GM12873 (cell line): ENCODE measurements around the gene FAM3D.

Source experiments
- TF ChIP-seq, protein P1 (sequence below): IDR thresholded peaks from 2 replicates; pipeline ENCODE4 v1.5.1; 2012; ENCODE audit warnings: low read depth, mild to moderate bottlenecking, moderate library complexity, low read length, control low read depth; ENCODE audit not compliant: insufficient read depth; ENCODE audit errors: missing control alignments

Gene FAM3D

DNA sequence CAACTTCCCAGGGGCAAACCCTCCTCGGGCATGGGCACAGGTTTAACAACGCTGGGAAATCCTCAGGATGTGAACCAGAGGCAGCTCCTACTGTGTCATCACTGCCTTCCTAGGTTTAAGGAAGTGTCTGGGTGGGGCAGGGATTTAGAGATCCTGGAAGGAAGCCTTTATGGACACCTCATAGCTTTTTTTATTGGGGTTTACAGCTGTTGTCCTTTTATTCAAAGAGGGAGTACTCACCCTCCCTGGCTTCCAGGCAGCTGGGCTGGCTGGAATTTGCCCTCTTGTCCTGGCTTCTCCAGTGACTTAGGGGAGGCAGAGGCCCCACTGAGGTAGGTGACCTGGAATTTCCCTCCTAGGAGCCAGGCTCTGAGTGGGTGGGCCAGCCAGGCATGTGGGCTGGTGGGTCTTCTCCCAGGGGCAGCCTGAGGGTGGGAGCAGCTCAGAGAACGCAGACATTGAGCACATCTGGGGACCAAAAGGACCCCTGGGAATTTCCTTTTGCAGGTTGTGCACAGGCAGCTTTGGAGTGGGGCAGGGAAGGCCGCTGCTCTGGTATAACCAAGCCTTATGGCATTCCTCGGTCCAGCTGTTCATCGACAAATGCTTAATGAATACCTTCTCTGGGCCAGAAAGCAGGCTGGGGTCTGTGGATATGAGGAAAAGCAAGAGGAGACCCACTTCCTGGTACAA is 13.5 kb upstream of the FAM3D start:
- TF ChIP-seq, protein P1, sequence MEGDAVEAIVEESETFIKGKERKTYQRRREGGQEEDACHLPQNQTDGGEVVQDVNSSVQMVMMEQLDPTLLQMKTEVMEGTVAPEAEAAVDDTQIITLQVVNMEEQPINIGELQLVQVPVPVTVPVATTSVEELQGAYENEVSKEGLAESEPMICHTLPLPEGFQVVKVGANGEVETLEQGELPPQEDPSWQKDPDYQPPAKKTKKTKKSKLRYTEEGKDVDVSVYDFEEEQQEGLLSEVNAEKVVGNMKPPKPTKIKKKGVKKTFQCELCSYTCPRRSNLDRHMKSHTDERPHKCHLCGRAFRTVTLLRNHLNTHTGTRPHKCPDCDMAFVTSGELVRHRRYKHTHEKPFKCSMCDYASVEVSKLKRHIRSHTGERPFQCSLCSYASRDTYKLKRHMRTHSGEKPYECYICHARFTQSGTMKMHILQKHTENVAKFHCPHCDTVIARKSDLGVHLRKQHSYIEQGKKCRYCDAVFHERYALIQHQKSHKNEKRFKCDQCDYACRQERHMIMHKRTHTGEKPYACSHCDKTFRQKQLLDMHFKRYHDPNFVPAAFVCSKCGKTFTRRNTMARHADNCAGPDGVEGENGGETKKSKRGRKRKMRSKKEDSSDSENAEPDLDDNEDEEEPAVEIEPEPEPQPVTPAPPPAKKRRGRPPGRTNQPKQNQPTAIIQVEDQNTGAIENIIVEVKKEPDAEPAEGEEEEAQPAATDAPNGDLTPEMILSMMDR: no peak

DNA sequence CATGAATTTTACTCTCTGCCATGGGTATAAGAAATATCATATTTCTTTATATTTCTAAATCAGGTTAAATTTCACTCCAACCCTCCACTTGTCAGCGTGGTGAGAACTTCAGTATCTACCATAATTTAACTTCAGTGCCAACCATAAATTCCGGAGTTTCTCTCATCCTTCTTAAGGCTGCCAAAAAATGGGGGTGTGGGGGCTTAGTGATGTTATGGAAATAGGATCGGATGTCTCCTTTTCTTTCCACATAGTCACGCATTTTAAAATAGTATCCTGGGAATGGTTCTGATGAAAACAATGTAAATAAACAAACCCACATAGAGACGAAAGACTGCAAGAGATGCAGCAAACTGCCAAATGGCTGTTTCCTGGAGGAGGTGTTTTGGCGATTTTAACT is 12.9 kb upstream of the FAM3D start:
- TF ChIP-seq, protein P1: no peak

DNA sequence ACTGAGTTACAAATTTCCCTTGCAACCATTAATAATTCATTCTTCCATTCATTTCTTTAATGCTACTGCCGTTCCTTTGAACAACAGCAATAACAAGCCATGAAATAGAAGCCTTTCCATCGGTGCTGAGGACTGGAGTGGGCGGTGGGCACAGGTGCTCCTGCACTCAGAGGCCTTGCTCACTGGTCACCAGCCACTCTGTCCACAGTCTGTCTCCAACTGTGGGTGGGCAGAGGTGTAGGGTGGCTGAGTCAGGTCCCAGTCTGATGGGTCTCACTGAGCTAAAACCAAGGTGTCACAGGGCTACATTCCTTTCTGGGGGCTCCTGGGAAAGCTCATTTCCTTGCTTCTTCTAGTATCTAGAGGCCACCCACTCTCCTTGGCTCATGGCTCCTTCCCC is 6.3 kb upstream of the FAM3D start:
- TF ChIP-seq, protein P1: no peak

GRCh38 chr3:58672451-58672850 is 5.9 kb upstream of the FAM3D start:
- TF ChIP-seq, protein P1: no peak

- TF ChIP-seq, protein P1: no peak
Observed at GRCh38 chr3:58670506-58671135, 4.0 kb upstream of the FAM3D start.

GRCh38 chr3:58668247-58668646 is 1.7 kb upstream of the FAM3D start:
- TF ChIP-seq, protein P1: no peak

- TF ChIP-seq, protein P1: no peak
Observed at GRCh38 chr3:58667704-58668103, 1.1 kb upstream of the FAM3D start.
